HG03159 (cell line): ENCODE results near the gene CGB2.
"Not testable (repeated sequence)": the region's sequence is repeated elsewhere in the genome, so short reads cannot be mapped to it uniquely, and the experiment has no call there.

Source experiments
- ATAC-seq: cut with Tn5 transposase; IDR thresholded peaks from one replicate; pipeline ENCODE4 v1.9.1; 2021; ENCODE audit warnings: mild to moderate bottlenecking, moderate library complexity; ENCODE audit not compliant: unreplicated experiment

CGB2 gene

DNA sequence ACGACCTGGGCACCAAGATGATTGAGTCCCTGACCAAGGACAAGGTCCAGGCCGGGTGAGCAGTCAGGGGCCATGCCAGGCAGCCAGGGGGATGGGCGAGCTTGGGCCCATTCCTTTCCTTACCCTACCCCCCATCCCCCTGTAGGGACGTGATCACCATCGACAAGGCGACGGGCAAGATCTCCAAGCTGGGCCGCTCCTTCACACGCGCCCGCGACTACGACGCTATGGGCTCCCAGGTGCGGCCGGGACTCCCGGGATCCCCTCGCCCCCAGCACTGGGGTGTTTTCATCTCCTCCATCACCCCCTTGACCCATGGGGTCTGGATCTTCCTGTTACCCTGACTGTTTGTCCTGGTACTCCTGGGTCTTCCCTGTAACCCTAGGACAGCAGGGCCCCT, 21.9 kb upstream of the CGB2 start:
- ATAC-seq: no peak

DNA sequence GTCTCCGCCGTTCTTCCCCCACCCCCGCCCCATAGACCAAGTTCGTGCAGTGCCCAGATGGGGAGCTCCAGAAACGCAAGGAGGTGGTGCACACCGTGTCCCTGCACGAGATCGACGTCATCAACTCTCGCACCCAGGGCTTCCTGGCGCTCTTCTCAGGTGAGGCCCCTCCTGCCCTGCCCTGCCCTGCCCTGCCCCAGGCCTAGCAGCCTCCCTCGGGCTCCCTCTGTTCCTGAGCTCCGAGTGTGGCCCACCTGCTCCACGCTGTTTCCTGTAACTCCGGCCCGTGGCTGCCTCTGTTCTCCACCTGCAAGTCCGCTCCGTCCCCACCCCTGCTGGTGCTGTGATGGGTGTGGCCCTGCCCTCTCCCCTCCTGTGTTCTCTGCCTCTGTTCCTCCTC, 21.2 kb upstream of the CGB2 start:
- ATAC-seq: no peak

DNA sequence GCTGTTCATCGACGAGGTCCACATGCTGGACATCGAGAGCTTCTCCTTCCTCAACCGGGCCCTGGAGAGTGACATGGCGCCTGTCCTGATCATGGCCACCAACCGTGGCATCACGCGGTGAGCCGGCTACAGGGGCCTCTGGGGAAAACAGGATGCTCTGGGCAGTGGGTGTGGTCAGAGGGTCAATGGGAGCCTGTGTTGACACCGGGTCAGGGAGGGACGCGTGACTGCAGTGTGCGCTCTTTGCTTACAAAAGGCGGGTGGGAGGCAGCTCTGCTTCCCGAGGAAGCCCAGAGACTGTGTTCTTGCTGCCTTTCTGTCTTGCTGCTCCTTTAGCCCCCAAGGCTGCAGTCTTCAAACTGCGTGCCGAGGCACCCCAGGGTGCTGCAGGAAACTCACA, 20.5 kb upstream of the CGB2 start:
- no peak for ATAC-seq

DNA sequence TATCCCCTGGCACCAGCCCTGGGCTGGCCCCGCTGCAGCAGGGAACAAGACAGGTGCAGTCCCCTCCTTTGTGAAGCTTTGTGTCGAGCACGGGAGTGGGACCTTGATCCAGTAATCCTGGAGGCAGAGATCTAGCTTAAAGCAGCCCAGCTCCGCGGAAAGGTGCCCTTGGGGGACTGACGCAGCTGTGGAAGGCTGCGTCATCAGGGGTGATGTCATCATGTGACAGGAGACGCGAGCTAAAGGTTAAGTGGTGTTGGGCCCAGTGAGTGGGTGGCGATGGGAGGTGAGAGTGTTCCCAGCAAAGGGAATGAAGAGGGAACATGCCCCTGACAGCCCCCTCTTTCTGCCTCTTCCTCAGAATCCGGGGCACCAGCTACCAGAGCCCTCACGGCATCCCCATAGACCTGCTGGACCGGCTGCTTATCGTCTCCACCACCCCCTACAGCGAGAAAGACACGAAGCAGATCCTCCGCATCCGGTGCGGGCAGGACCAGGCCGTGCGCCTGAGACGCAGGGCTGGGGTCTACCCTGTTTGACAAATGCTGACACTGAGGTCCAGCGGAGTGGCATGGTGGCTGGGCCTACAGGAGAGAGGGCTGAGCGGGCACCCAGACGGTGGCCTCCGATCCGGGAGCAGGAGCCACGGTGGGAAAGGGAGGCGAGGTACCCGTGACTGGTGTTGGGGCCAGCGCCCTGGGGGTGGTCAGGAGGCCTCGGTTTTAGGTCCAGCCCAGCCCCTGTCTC, 17.4 kb upstream of the CGB2 start:
- no peak for ATAC-seq

DNA sequence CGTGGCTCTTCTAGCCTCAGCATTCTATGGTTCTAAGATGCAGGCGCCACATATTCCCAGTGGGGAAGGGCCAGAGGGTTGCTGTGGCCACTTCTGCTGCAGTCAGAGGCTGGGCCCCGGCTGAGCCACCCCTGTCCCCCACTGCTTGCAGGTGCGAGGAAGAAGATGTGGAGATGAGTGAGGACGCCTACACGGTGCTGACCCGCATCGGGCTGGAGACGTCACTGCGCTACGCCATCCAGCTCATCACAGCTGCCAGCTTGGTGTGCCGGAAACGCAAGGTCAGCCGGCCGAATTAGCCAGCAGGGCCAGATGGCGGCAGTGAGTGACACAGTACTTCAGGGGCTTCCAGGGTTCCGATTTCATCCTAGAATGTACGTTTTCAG, 16.8 kb upstream of the CGB2 start:
- no peak for ATAC-seq

DNA sequence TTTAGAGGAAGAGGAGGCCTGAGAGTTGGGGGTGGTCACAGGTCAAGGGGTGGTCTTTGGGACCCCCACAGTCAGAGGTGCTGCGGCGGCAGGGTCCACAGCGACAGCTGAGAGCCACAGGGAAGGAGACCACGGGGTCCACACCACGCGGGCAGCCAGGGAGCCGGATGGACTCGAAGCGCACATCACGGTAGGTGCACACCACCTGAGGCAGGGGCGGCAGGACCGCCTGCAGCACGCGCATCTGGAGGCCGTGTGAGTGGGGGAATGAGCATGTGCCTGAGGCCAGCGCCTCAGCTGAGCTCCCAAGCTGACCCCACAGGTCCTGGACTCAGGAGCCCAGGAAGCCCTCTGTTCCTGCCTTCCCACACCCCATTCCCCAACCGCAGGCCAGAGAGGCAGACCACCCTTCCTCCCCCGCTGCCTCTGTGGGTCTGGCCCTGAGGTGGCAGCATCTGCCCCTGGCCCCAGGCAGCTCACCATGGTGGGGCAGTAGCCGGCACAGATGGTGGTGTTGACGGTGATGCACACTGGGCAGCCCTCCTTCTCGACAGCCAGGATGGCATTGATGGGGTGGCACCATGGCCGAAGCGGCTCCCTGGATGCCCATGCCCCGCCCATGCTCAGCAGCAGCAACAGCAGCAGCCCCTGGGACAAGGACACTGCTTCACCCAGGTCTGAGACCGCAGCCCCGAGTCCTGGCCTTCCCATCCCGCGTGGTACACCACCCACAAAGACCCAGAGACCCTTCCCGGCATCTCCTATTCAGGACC, 15.4 kb upstream of the CGB2 start:
- no peak for ATAC-seq

DNA sequence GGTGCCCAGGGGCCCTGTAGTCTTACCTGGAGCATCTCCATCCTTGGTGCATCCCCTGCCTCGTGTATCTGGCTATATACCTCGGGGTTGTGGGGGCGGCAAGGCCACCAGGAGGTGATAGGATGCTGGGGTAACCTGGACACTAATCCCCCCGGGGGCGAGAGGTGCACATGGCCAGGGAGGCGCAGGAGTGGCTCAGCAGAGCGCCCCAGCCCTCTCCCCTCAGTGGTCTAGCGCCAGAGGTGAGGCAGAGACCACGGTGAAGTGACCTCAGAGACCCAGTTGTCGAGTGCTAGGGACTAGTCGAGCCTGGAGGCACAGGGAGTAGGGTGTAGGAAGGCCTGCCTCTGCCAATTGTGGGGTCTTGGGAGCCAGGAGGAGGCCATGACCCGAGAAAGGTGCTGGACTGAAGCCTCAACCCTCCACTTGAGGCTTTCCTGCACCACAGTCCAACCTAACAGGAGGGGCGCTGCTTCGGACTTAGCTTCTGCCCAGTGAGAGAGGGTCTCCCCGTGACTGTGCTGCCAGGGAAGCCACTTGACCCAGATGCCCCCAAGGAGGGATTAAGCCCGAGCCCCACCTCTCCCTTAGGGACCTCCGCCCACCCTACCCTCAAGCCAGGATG, 14.5 kb upstream of the CGB2 start, which contains the start of gene LHB:
LHB (minus strand) TSS at position 51 of the 625 bp plus-strand sequence; CDS start at position 41, 10 bp downstream.
- no peak for ATAC-seq

DNA sequence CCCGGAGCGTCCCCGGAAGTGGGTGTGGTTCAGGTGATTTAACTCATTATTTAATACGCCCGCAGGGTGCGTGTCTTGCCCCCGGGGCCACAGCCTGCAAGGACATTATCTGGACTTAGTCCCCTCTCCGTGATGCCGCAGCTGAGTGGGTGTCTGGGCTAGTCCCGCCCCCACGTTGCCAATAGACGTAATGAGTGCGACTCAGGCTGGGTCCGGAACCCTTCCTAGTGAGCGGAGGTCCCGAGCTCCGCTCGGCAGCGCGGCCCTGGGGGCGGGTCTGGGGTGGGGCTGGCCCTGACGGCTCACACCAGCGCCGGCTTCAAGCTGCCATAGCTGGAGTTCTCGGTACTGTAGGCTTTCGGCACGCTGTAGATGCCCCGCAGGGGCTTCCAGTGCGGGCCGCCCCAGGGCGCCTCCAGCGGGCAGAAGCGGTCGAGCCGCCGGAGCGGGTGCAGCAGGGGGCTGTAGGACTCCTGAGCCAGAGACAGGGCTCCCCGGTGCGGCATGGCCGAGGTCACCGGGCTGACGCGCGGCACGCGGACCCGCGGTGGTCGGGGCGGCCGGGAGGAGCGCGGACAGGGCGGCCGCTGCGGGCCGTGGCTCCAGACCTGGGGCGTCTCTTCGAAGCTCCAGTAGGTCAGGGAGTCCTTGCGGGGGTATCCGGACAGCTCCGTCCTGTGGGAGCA, 13.9 kb upstream of the CGB2 start:
- ATAC-seq: no peak

DNA sequence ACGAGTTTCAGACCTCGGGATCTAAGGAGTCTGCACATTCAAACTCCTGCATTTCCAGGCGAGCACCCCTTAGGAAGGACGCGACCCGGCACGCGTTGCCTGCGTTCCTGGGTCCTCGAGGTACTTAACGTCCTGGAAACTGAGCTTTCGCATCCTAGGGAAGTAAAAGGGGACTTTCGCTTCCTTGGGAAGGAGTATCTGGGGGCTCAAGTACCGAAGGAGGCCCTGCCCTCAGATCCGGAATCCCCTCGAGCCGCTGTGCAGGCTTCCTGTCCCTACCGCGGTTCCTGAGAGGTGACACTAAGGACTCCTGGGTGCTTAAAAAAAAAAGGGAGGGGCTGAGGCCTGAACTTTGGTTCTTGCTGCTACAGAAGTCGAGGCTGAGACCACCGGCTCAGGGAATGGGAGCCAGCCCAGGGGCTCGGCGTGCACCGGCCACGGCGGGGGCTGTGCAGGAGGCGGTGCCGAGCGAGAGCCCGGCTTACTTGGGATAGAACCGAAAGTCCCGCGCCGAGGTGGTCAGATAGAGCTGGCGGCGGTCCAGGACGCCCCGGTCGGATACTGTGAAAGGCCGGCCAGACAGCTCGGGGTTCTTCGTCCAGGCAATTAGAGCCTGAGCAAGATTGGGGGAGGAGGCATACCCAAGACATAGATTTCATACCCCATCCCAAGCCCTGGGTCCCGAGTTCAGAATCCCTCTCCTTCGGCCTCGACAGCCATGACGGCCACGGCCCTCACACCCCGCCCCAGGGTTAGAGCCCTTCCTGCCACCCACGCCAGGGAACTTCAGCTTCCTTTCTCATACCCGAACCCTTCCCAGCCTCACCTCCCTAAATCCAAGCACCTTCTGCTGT, 13.1 kb upstream of the CGB2 start:
- not testable (repeated sequence) for ATAC-seq

DNA sequence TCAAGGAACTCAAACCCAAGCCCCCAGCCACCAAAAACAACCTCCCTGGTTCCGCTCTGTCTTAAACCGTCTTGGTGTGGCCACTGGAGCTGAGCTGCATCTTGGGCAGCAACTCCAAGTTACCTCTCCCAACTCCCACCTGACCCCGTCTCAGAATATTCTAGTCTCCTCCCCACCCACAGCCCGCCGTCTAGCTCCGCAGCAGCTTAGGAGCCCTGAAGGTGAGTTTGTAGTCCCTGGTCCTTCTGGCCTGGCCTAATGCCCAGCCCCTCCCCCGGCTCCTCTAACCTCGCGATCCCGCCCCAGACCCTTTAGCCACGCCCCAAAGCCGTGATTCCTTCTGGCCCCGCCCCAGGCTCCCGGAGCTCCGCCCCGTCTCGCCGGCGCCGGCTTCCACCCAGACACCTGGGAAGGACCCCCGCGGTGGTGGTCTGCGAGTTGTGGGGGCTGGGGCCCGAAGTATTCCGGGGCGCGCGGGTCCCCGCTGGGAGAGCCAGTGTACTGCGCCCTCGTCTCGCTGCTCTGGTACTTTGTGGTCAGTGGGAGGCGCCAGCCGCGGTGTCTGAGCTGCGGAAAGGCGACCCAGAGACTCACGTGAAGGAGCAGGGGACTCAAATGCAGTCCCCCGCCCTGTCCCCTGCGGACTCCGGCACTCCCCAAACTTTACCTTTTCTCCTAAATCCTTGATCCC, 12.3 kb upstream of the CGB2 start:
- ATAC-seq: no peak

DNA sequence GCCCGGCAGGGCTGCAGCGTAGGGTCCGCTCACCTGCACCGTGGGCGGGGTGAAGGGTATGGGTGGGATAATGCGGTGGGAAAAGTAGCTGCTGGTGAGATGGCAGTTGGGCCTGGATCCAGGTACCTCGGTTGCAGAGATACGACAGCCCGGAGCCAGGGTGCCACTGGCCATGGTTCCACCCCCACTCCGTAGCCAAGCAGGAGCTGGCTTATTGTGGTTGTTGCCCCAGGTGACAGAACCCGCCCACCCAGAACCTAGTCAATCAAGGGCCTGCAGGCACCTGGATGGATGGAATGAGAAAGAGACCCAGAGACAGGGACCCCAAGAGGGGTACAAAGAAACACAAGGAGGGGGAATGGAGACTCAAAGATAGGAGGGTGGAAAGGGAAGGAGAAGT, 11.3 kb upstream of the CGB2 start:
- ATAC-seq: no peak

DNA sequence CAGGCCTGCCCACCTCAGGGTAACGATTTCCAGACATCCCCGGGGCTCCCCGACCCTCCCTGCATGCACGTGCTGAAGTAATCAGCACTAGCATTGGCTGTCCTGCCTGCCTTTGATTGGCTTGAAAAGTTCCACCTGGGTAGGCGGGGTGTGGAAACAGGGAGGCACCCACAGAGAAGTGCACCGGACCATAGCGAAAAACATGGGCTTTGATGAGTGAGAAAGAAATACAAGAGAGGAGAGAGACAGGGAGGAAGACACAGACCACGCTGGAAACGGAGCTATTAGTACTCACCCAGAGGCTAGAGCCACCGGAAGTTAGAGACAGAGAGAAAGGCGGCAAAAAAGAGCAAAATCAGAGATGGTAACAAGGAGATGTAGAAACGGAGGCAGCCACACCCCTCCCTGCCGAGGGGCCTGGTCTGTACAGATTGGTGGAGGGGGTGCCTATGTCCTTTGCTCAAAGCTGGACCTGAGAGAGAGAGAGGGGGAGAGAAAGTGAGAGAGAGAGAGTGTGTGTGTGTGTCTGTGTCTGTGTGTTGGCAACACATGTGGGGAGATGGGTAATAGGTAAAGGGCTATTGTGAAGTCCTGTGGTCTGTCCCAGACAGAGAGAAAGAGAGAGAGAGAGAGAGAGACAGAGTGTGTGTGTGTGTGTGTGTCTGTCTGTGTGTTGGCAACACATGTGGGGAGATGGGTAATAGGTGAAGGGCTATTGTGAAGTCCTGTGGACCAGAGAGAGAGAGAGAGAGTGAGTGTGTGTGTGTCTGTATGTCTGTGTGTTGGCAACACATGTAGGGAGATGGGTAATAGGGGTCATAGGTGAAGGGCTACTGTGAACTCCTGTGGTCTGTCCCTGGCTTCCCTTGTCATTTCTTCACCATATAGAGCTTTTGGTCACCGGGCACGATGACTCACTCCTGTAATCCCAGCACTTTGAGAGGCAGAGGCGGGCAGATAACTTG, 10.5 kb upstream of the CGB2 start:
- no peak for ATAC-seq

DNA sequence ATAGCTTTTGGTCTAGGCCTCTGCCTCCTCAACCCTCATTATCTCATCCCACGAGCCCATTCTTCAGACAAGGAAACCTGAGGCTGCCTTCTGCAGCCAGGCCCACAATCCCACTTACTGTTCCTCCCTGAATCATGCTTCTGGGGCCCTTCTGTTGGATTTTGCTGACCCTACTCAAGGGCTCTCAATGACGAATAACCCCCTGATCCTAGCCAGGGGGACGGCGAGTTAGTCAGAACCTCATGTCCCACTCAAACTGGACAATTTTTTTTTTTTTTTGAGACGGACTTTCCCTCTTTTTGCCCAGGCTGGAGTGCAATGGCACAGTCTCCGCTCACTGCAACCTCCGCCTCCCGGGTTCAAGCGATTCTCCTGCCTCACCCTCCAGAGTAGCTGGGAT, 9.6 kb upstream of the CGB2 start:
- ATAC-seq: no peak

DNA sequence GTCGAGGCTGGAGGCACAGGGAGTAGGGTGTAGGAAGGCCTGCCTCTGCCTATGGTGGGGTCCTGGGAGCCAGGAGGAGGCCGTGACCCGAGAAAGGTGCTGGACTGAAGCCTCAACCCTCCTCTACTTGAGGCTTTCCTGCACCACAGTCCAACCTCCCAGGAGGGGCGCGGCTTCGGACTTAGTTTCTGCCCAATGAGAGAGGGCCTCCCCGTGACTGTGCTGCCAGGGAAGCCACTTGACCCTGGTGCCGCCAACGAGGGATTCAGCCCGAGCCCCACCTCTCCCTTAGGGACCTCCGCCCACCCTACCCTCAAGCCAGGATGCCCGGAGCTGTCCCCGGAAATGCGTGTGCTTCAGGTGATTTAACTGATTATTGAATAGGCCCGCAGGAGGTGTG, 7.5 kb upstream of the CGB2 start, which contains the start of gene CGB3:
CGB3 (minus strand) TSS at position 101 of the 400 bp plus-strand sequence. CDS start 362 bp downstream, outside the sequence.
- not testable (repeated sequence) for ATAC-seq

DNA sequence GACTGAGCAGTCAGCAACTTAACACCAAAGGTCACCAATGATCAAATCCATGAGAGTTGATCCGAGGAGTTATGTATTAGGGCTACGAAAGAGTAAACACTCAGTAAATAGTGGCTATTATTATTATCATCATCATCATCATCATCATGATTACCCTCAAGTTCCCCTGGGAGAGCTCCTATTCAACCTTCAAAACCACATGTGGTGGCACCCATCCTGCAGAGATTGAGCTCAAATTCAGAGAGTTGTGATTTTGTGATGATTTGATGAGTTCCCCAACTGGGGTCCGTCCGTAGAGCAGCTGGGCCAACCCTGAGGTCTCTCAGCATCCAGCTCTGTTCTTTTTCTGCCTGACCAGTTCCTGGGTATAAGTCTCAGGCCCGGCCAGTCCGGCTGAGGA, 6.6 kb upstream of the CGB2 start:
- not testable (repeated sequence) for ATAC-seq

DNA sequence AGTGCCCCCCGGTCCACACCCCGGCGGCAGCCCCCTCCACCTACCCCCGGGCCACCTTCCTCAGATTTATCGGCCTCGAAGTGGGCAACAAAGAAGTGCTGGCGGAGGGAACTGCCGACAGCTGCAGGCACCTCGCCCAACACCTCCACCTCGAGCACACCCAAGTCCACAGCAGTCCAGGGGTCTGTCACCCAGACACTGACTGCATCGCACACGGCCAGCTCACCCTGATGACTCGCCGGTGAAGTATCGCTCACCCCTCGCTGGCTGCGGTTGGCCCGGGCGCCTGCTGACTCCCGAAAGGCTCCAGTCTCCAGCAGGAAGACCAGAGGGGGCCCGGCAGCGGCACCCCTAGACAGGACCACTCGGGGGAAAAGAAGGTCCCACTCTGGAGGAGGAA, 6.1 kb upstream of the CGB2 start:
- ATAC-seq: not testable (repeated sequence)

DNA sequence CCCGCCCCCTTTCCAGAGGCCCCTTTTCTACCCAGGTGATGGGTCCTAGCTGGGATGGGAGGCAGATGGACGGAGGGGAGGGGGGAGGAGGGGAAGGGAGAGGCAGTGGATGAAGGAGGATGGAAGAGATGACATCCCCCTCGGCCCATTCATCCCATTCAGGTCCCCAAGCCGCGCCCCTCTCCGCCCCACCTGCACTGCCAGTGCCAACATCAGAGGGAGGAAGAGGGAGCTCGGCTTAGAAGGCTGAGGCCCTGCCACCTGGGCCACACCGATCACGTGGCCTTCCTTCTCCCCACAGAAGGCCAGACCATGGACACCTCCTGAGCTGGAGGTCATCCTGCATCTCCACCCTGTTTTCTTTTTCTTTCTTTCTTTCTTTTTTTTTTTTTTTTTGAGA, 3.0 kb upstream of the CGB2 start:
- not testable (repeated sequence) for ATAC-seq

DNA sequence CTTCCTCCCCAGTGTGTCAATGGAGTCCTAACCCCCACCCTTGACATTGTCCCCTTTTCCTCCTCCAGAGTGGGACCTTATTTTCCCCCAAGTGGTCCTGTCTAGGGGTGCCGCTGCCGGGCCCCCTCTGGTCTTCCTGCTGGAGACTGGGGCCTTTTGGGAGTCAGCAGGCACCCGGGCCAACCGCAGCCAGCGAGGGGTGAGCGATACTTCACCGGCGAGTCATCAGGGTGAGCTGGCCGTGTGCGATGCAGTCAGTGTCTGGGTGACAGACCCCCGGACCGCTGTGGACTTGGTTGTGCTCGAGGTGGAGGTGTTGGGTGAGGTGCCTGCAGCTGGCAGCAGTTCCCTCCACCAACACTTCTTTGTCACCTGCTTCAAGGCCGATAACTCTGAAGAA, 1.9 kb upstream of the CGB2 start:
- ATAC-seq: not testable (repeated sequence)
